OCI-LY3 (cell line): ENCODE measurements around the gene FMN1.

Experiments used
- CTCF ChIP-seq: fragments of 200-600, 300-600 bp; sonication (generic); IDR thresholded peaks from 2 replicates; pipeline ENCODE4 v1.5.1; 2014; ENCODE audit warnings: antibody characterized with exemption, low read length, low read depth
- EZH2phosphoT487 ChIP-seq: fragments of 200-600 bp; shearing (Covaris generic); IDR thresholded peaks from 2 replicates; pipeline ENCODE4 v1.6.1; 2018; ENCODE audit warnings: antibody characterized with exemption, mixed run types, low read depth

GRCh38 chr15:33080006-33080405 is 114.5 kb downstream of the FMN1 start:
- no peak for TF ChIP-seq CTCF
- TF ChIP-seq EZH2phosphoT487 = no peak
